A549 (cell line): ENCODE measurements around the gene OCA2. TPM values are rescaled to one million over a fixed set of nuclear protein-coding genes. Genes with fewer than 3 reads are reported as not detected.

Experiments used
- ATAC-seq, 2 experiments: fragments of 200-7000 bp in 1 of 2; fragments of >200 bp in 1 of 2; cut with Nextera tagmentation in 1 of 2; cut with Tn5 transposase in 1 of 2; 3 replicates each; pipeline versions ENCODE4 v1.8.0 to v1.9.1; 2018 to 2020; ENCODE audit warnings: mild to moderate bottlenecking in 1 of 2, moderate library complexity in 1 of 2
- CTCF ChIA-PET: fragments of 300-600 bp; sonication (Branson Sonifier 250); formaldehyde crosslinking; extraction: SDS; loops from one replicate; lab custom pipeline; 2021; ENCODE audit warnings: antibody characterized with exemption, inconsistent platforms; lab: Yijun Ruan, JAX
- POLR2A ChIA-PET: fragments of 350-600 bp; formaldehyde crosslinking; extraction: SDS; loops from one replicate; lab custom pipeline; 2021; ENCODE audit warnings: antibody characterized with exemption, inconsistent platforms; lab: Yijun Ruan, JAX
- DNase-seq, 2 experiments: peaks; one replicate each; pipeline versions ENCODE4 v3.0.0 to v3.0.0-alpha.2; 2011 to 2016; ENCODE audit warnings: low read depth in 1 of 2, low spot score in 1 of 2
- FAIRE-seq: peaks from 2 replicates; lab custom pipeline; 2011; peaks lifted over from hg19 to GRCh38; lab: Jason Lieb, UNC
- H3K27ac ChIP-seq, 2 experiments: fragments of >200 bp; sonication (Bioruptor Twin); formaldehyde crosslinking; 3 replicates each; pipeline ENCODE4 v1.5.1; 2016 to 2017
- H3K4me1 ChIP-seq: fragments of >200 bp; sonication (Bioruptor Twin); formaldehyde crosslinking; 3 replicates; pipeline ENCODE4 v1.6.1; 2016
- H3K4me2 ChIP-seq: fragments of >200 bp; sonication (Bioruptor Twin); formaldehyde crosslinking; 3 replicates; pipeline ENCODE4 v1.6.1; 2016
- H3K4me3 ChIP-seq: fragments of >200 bp; sonication (Bioruptor Twin); formaldehyde crosslinking; 3 replicates; pipeline ENCODE4 v1.5.1; 2016
- H3K9me3 ChIP-seq: fragments of >200 bp; sonication (Bioruptor Twin); formaldehyde crosslinking; 3 replicates; pipeline ENCODE4 v1.6.1; 2016
- CBX2 ChIP-seq: fragments of 200-600 bp; sonication (generic); IDR thresholded peaks from 2 replicates; pipeline ENCODE4 v1.6.1; 2016; ENCODE audit warnings: low read depth, mild to moderate bottlenecking, borderline replicate concordance
- CEBPB ChIP-seq, 2 experiments: fragments of >200 bp in 1 of 2; sonication (Bioruptor Twin) in 1 of 2; formaldehyde crosslinking in 1 of 2; IDR thresholded peaks; 2 replicates each; pipeline ENCODE4 v1.6.1; 2012 to 2016
- CHD4 ChIP-seq: fragments of 200-600 bp; sonication (generic); IDR thresholded peaks from 2 replicates; pipeline ENCODE4 v1.6.1; 2016; ENCODE audit warnings: antibody characterized with exemption, mild to moderate bottlenecking, borderline replicate concordance
- EHF ChIP-seq: fragments of 250-450 bp; sonication (Bioruptor Pico); IDR thresholded peaks from 2 replicates; pipeline ENCODE4 v1.5.0; 2020; ENCODE audit warnings: mild to moderate bottlenecking
- EHMT2 ChIP-seq: fragments of 200-600 bp; sonication (generic); IDR thresholded peaks from 2 replicates; pipeline ENCODE4 v1.6.1; 2016; ENCODE audit warnings: antibody characterized with exemption, low read depth, mild to moderate bottlenecking, moderate library complexity
- HEYL ChIP-seq: fragments of 250-450 bp; sonication (Bioruptor Pico); IDR thresholded peaks from 2 replicates; pipeline ENCODE4 v1.8.0; 2021; ENCODE audit warnings: mild to moderate bottlenecking, moderate library complexity
- HMGXB4 ChIP-seq: fragments of 250-450 bp; sonication (Bioruptor Pico); IDR thresholded peaks from 2 replicates; pipeline ENCODE4 v1.5.0; 2021; ENCODE audit warnings: mild to moderate bottlenecking, moderate library complexity, borderline replicate concordance
- HOXB5 ChIP-seq: fragments of 250-450 bp; sonication (Bioruptor Pico); IDR thresholded peaks from 2 replicates; pipeline ENCODE4 v1.5.0; 2020; ENCODE audit warnings: mild to moderate bottlenecking, moderate library complexity
- JUNB ChIP-seq: fragments of >200 bp; sonication (Bioruptor Twin); formaldehyde crosslinking; IDR thresholded peaks from 2 replicates; pipeline ENCODE4 v1.6.1; 2016
- KDM1A ChIP-seq: fragments of 200-600 bp; sonication (generic); IDR thresholded peaks from 2 replicates; pipeline ENCODE4 v1.6.1; 2016; ENCODE audit warnings: low read depth, mild to moderate bottlenecking
- NPAS2 ChIP-seq: fragments of 250-450 bp; sonication (Bioruptor Pico); IDR thresholded peaks from 2 replicates; pipeline ENCODE4 v1.8.0; 2022; ENCODE audit warnings: mild to moderate bottlenecking, moderate library complexity, borderline replicate concordance
- NR3C1 ChIP-seq: fragments of >200 bp; sonication (Bioruptor Twin); formaldehyde crosslinking; IDR thresholded peaks from 3 replicates; pipeline ENCODE4 v1.6.1; 2017
- RAD21 ChIP-seq, 2 experiments: fragments of >200 bp in 1 of 2; sonication (Bioruptor Twin) in 1 of 2; formaldehyde crosslinking in 1 of 2; IDR thresholded peaks in 1 of 2; conservative IDR thresholded peaks in 1 of 2; 2 replicates in 1 of 2; 3 replicates in 1 of 2; pipeline ENCODE4 v1.6.1; 2012 to 2018; ENCODE audit warnings: inconsistent platforms in 1 of 2
- RARB ChIP-seq: fragments of 250-450 bp; sonication (Bioruptor Pico); IDR thresholded peaks from 2 replicates; pipeline ENCODE4 v1.8.0; 2021; ENCODE audit warnings: mild to moderate bottlenecking, moderate library complexity
- RCOR1 ChIP-seq: fragments of 150-350 bp; IDR thresholded peaks from 2 replicates; pipeline ENCODE4 v1.6.1; 2014; ENCODE audit warnings: antibody characterized with exemption, low read length, low read depth
- SREBF2 ChIP-seq: fragments of 450-650 bp; IDR thresholded peaks from 2 replicates; pipeline ENCODE4 v1.6.1; 2014; ENCODE audit warnings: mild to moderate bottlenecking, moderate library complexity
- ZC3H11A ChIP-seq: fragments of 450-650 bp; IDR thresholded peaks from 2 replicates; pipeline ENCODE4 v1.6.1; 2014; ENCODE audit warnings: antibody characterized with exemption, mild to moderate bottlenecking
- WGBS: methylation state at CpG from one replicate; pipeline ENCODE4 v1.1.6; 2017; ENCODE audit errors: missing lambda C conversion rate; 5-methylcytosine and 5-hydroxymethylcytosine counted together
- polyA plus RNA-seq, 4 experiments: library from polyadenylated mRNA; depleted of rRNA in 3 of 4; stranded (reverse); fragments of >200 nt; fragmentation: RNase III in 1 of 4; extraction: RNeasy Plus Mini Kit Qiagen cat#74134 plus additional on column Dnase treatment in 1 of 4; gene quantifications; 2 replicates in 3 of 4; 3 replicates in 1 of 4; pipeline ENCODE4 v1.2.3, GENCODE V29; 2011 to 2017
- TF ChIP-seq, protein P1 (sequence below): fragments of >200 bp; sonication (Bioruptor Twin); formaldehyde crosslinking; IDR thresholded peaks from 3 replicates; pipeline ENCODE4 v1.5.1; 2016
- TF ChIP-seq, protein P2 (sequence below): IDR thresholded peaks from 2 replicates; pipeline ENCODE4 v1.6.1; 2012

The OCA2 gene
- polyA plus RNA-seq, 2 of the 4 experiments (the other 2 are of a cell fraction): 0.17 to 0.25 TPM

GRCh38 chr15:28113394-28114113, 14.4 kb upstream of the OCA2 start:
- DNase-seq (no peak), ATAC-seq (no peak), FAIRE-seq (no peak)
- Histone ChIP-seq H3K4me1 (no peaks in the 10 kb centered on the region), H3K27ac (no peak overlapping the region), H3K9me3 (no peaks in the 10 kb centered on the region), H3K4me3 (no peak overlapping the region), H3K4me2 (no peak overlapping the region)
- WGBS: 92% methylated on average over 20 of the region's 23 CpGs
- TF ChIP-seq HMGXB4 (CRISPR knock-in tag): no peak
- TF ChIP-seq HEYL: no peak
- TF ChIP-seq, protein P1, sequence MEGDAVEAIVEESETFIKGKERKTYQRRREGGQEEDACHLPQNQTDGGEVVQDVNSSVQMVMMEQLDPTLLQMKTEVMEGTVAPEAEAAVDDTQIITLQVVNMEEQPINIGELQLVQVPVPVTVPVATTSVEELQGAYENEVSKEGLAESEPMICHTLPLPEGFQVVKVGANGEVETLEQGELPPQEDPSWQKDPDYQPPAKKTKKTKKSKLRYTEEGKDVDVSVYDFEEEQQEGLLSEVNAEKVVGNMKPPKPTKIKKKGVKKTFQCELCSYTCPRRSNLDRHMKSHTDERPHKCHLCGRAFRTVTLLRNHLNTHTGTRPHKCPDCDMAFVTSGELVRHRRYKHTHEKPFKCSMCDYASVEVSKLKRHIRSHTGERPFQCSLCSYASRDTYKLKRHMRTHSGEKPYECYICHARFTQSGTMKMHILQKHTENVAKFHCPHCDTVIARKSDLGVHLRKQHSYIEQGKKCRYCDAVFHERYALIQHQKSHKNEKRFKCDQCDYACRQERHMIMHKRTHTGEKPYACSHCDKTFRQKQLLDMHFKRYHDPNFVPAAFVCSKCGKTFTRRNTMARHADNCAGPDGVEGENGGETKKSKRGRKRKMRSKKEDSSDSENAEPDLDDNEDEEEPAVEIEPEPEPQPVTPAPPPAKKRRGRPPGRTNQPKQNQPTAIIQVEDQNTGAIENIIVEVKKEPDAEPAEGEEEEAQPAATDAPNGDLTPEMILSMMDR: no peak
- no peak for TF ChIP-seq SREBF2
- TF ChIP-seq CEBPB (IDR thresholded peaks at IDR 0.05): no peak
- no peak for TF ChIP-seq EHMT2
- TF ChIP-seq HOXB5: no peak
- no peak for TF ChIP-seq EHF
- TF ChIP-seq NPAS2 (CRISPR knock-in tag): no peak
- TF ChIP-seq JUNB: no peak
- no peak for TF ChIP-seq RARB (CRISPR knock-in tag)
- POLR2A ChIA-PET: no interaction called here
- CTCF ChIA-PET: interaction anchor here (1.1 to 7.5 kb wide), 3 partner anchors 10 to 28 kb away, joined by 3 to 63 read pairs (median 15); no protein-coding TSS in a partner anchor

DNA sequence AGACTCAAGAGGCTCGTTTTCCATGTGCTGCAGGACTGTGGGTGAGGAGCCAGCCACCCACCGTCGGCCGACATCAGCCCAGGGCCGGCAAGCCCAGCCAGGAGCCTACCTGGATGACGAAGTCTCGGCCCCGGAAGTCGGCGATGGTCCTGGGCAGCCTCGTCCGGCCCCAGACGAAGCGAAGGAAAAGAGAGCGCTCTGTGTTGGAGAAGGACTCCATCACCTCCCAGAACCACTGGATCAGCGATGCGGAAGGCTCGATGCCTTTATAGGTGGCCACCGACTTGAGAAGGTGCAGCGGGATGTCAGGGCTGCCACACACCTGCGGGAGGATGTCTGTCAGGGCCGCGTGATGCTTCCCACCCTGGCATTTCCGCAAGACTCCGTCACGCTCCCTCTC, 13.8 kb upstream of the OCA2 start:
- DNase-seq (no peak), ATAC-seq (no peak), FAIRE-seq (no peak)
- TF ChIP-seq CBX2: no peak
- POLR2A ChIA-PET: no interaction called here
- no peaks in the 10 kb centered on the region for H3K4me1 ChIP-seq
- H3K4me3 ChIP-seq: no peak overlapping the region
- no peaks in the 10 kb centered on the region for H3K9me3 ChIP-seq
- CTCF ChIA-PET: interaction anchor here (7.5 kb wide), 1 partner anchor 15 kb away, joined by 63 read pairs; no protein-coding TSS in a partner anchor
- WGBS: 95% methylated on average over 26 of the region's 26 CpGs
- no peak overlapping the region for H3K27ac ChIP-seq
- no peak overlapping the region for H3K4me2 ChIP-seq

DNA sequence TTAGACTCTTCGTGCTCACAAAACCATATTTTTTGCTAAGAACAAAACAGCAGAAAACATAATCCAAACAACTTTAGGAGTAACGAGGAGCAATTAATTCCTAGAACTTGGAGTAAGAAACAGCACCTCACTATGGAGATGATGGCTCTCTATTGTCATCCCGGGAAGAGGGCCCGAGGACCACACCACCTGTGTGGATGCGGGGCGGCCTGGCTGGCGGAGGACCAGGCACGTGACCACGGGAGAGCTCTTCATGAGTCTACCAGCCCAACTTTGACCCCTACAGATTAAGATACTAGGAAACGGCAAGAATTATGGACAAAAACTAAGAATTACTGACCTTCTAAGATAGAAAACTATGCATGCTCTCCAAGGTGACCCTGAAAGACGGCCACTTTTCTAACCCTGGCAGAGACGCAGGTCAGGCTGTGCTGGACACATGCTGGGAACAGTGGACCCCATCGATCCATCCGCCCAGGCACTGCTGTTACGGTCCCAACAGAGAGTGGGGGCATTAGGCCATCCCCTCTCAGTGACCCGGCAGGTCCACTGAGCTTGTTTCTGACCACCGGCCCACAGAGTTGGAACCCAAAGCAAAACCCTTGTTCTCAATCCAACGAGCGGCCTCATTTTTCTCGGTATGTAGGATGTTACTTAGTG, 13.1 kb upstream of the OCA2 start:
- Histone ChIP-seq H3K4me2 (no peak overlapping the region), H3K4me3 (no peak overlapping the region), H3K9me3 (no peaks in the 10 kb centered on the region), H3K4me1 (no peaks in the 10 kb centered on the region), H3K27ac (no peak overlapping the region)
- POLR2A ChIA-PET: no interaction called here
- no peak for ATAC-seq
- no peak for DNase-seq
- TF ChIP-seq RCOR1: no peak
- no peak for FAIRE-seq
- whole genome bisulfite sequencing: 91% methylated on average over 20 of the region's 20 CpGs
- CTCF ChIA-PET: interaction anchor here (0.9 to 6.2 kb wide), 2 partner anchors 13 kb away, joined by 3 to 48 read pairs; partner anchors contain the start of gene OCA2

- CTCF ChIA-PET: interaction anchor here (0.9 to 6.2 kb wide), 2 partner anchors 12 to 14 kb away, joined by 3 to 48 read pairs; partner anchors contain the start of gene OCA2
- TF ChIP-seq, protein P2, sequence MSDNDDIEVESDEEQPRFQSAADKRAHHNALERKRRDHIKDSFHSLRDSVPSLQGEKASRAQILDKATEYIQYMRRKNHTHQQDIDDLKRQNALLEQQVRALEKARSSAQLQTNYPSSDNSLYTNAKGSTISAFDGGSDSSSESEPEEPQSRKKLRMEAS: no peak
- TF ChIP-seq ZC3H11A (no peak), KDM1A (no peak), RAD21 (conservative IDR thresholded peaks at IDR 0.05 in 1 of 2, IDR thresholded peaks at IDR 0.05 in 1 of 2) (no peak), CHD4 (no peak), NR3C1 (no peak)
Observed at GRCh38 chr15:28111543-28111942, 12.4 kb upstream of the OCA2 start.

More at GRCh38 chr15:28111543-28111942, 12.4 kb upstream of the OCA2 start:
- POLR2A ChIA-PET: no interaction called here
- no peak for FAIRE-seq
- H3K4me3 ChIP-seq: no peak overlapping the region
- 93% methylated on average over 26 of the region's 26 CpGs for WGBS
- no peak for ATAC-seq
- no peak overlapping the region for H3K4me2 ChIP-seq
- no peaks in the 10 kb centered on the region for H3K4me1 ChIP-seq
- no peaks in the 10 kb centered on the region for H3K9me3 ChIP-seq
- no peak for DNase-seq
- no peak overlapping the region for H3K27ac ChIP-seq
